GM12878 (cell line): ENCODE data around the gene SGMS1. TPM values are rescaled to one million over a fixed set of nuclear protein-coding genes. Genes with fewer than 3 reads are reported as not detected.

Experiments used
- ATAC-seq: fragments of 200-7000 bp; cut with Tn5 transposase; 3 replicates; pipeline ENCODE4 v1.9.1; 2020; ENCODE audit warnings: mild to moderate bottlenecking, moderate library complexity
- BruUV-seq: library from RNA; stranded (reverse); fragments of 400-500 nt; replicated peaks from 2 replicates; lab custom pipeline; 2021; lab: Mats Ljungman, UMichigan
- CTCF ChIA-PET: fragments of 300-600 bp; sonication (Branson Sonifier 250); formaldehyde crosslinking; extraction: SDS; loops from one replicate; lab custom pipeline; 2021; ENCODE audit warnings: inconsistent platforms; lab: Yijun Ruan, JAX
- POLR2A ChIA-PET: fragments of 350-600 bp; formaldehyde crosslinking; extraction: SDS; loops from one replicate; lab custom pipeline; 2021; ENCODE audit warnings: inconsistent platforms; lab: Charles Lee
- RAD21 ChIA-PET: fragments of 300-600 bp; sonication (Branson Sonifier 250); formaldehyde crosslinking; loops from one replicate; lab custom pipeline; 2023; ENCODE audit warnings: antibody characterized with exemption; ENCODE audit not compliant: unreplicated experiment; lab: Charles Lee
- SMC1A ChIA-PET: fragments of 300-600 bp; sonication (Branson Sonifier 250); formaldehyde crosslinking; loops from one replicate; lab custom pipeline; 2023; ENCODE audit not compliant: unreplicated experiment, uncharacterized antibody; lab: Charles Lee
- DNase-seq: peaks from one replicate; pipeline ENCODE4 v3.0.0-alpha.2; 2011; ENCODE audit warnings: low read depth, low spot score
- FAIRE-seq: peaks from 3 replicates; lab custom pipeline; 2011; peaks lifted over from hg19 to GRCh38; lab: Jason Lieb, UNC
- H2AFZ ChIP-seq: 2 replicates; pipeline ENCODE4 v1.6.0; 2011; ENCODE audit warnings: low read depth, low read length, control low read depth; ENCODE audit not compliant: control insufficient read depth
- H3K27ac ChIP-seq: 2 replicates; pipeline ENCODE4 v1.5.1; 2011; ENCODE audit warnings: control low read depth; ENCODE audit not compliant: control insufficient read depth, insufficient read depth
- H3K27me3 ChIP-seq, 2 experiments: replicated peaks in 1 of 2; 2 replicates each; pipeline versions ENCODE4 v1.6.0 to v1.6.1; 2011; ENCODE audit warnings: low read length in 1 of 2; ENCODE audit not compliant: control insufficient read depth in 2 of 2, insufficient read depth in 2 of 2
- H3K36me3 ChIP-seq, 2 experiments: 2 replicates each; pipeline ENCODE4 v1.5.1; 2011; ENCODE audit warnings: low read length in 1 of 2; ENCODE audit not compliant: control insufficient read depth in 2 of 2, insufficient read depth in 2 of 2
- H3K4me1 ChIP-seq: 2 replicates; pipeline ENCODE4 v1.6.1; 2011; ENCODE audit warnings: mild to moderate bottlenecking, low read length, moderate library complexity, mixed read lengths; ENCODE audit not compliant: control insufficient read depth, insufficient read depth
- H3K4me2 ChIP-seq: 2 replicates; pipeline ENCODE4 v1.6.0; 2011; ENCODE audit warnings: control low read depth; ENCODE audit not compliant: control insufficient read depth, insufficient read depth
- H3K4me3 ChIP-seq: fragments of 200-600 bp; sonication (generic); 2 replicates; pipeline ENCODE4 v1.5.1; 2016
- H3K79me2 ChIP-seq: 2 replicates; pipeline ENCODE4 v1.6.0; 2011; ENCODE audit warnings: low read length; ENCODE audit not compliant: control insufficient read depth, insufficient read depth
- H3K9ac ChIP-seq: 2 replicates; pipeline ENCODE4 v1.8.0; 2011; ENCODE audit warnings: low read length, control low read depth, mixed read lengths; ENCODE audit not compliant: control insufficient read depth, insufficient read depth
- H3K9me3 ChIP-seq: replicated peaks from 3 replicates; pipeline ENCODE4 v1.5.1; 2011; ENCODE audit warnings: mild to moderate bottlenecking, low read length; ENCODE audit not compliant: control insufficient read depth, insufficient read depth
- H4K20me1 ChIP-seq: 2 replicates; pipeline ENCODE4 v1.6.0; 2011; ENCODE audit not compliant: control insufficient read depth, insufficient read depth
- HDAC6 ChIP-seq: fragments of 200-600 bp; sonication (generic); IDR thresholded peaks from one replicate; pipeline ENCODE4 v1.8.0; 2017; ENCODE audit warnings: antibody characterized with exemption; ENCODE audit not compliant: unreplicated experiment
- JUNB ChIP-seq: IDR thresholded peaks from 2 replicates; pipeline ENCODE4 v1.6.1; 2016; ENCODE audit warnings: antibody characterized with exemption, mild to moderate bottlenecking
- KLF5 ChIP-seq: fragments of 450-650 bp; IDR thresholded peaks from 2 replicates; pipeline ENCODE4 v1.6.1; 2014; ENCODE audit warnings: mild to moderate bottlenecking; ENCODE audit not compliant: partially characterized antibody
- MEF2B ChIP-seq: fragments of 450-650 bp; IDR thresholded peaks from 2 replicates; pipeline ENCODE4 v1.6.1; 2018; ENCODE audit warnings: mild to moderate bottlenecking, moderate library complexity; ENCODE audit not compliant: partially characterized antibody, poor library complexity, severe bottlenecking
- MYC ChIP-seq: IDR thresholded peaks from 2 replicates; pipeline ENCODE4 v1.6.1; 2011; ENCODE audit warnings: mild to moderate bottlenecking, low read length, moderate library complexity, inconsistent platforms; ENCODE audit not compliant: insufficient read depth, insufficient replicate concordance, insufficient read length, severe bottlenecking
- NFIC ChIP-seq: IDR thresholded peaks from 2 replicates; pipeline ENCODE4 v1.6.1; 2012; ENCODE audit warnings: low read depth, mild to moderate bottlenecking, inconsistent platforms, low read length, moderate library complexity
- NFYB ChIP-seq: IDR thresholded peaks from 2 replicates; pipeline ENCODE4 v1.6.1; 2011; ENCODE audit warnings: low read depth, mild to moderate bottlenecking, low read length, improper control_type of control experiment, moderate library complexity; ENCODE audit not compliant: insufficient read depth
- PAX5 ChIP-seq: IDR thresholded peaks from 2 replicates; pipeline ENCODE4 v1.6.1; 2011; ENCODE audit warnings: low read depth, low read length, borderline replicate concordance
- PAX8 ChIP-seq: fragments of 450-650 bp; IDR thresholded peaks from 2 replicates; pipeline ENCODE4 v1.6.1; 2017; ENCODE audit warnings: mild to moderate bottlenecking, moderate library complexity
- SIX5 ChIP-seq: IDR thresholded peaks from 2 replicates; pipeline ENCODE4 v1.6.1; 2011; ENCODE audit warnings: mild to moderate bottlenecking, low read depth, low read length, moderate library complexity; ENCODE audit not compliant: severe bottlenecking
- SMAD5 ChIP-seq: IDR thresholded peaks from 2 replicates; pipeline ENCODE4 v1.6.1; 2016; ENCODE audit warnings: antibody characterized with exemption, low read depth
- TARDBP ChIP-seq: IDR thresholded peaks from 2 replicates; pipeline ENCODE4 v1.6.1; 2016; ENCODE audit warnings: borderline replicate concordance
- in situ Hi-C: fragments of 300-500 bp; cut with MboI; formaldehyde crosslinking; loops from 9 replicates; pipeline ENCODE4 v1.14.3; 2018; ENCODE audit warnings: mixed read lengths
- intact Hi-C: fragments of 100-400 bp; cut with micrococcal nuclease; formaldehyde crosslinking; loops from one replicate; pipeline ENCODE4 v1.14.2; 2022; ENCODE audit not compliant: unreplicated experiment
- polyA plus RNA-seq, 11 experiments: library from polyadenylated mRNA; depleted of rRNA in 4 of 11; unstranded in 6 of 11; stranded (reverse) in 5 of 11; fragments of >200 nt; fragmentation: Nextera tagmentation in 4 of 11; fragmentation: Illumina TruSeq in 1 of 11; extraction: Ambion mirVana in 4 of 11; extraction: Trizol in 1 of 11; gene quantifications; 1 replicate in 1 of 11; 2 replicates in 10 of 11; pipeline versions ENCODE4 v1.2.1 to v1.2.3, GENCODE V29; 2011 to 2016; ENCODE audit warnings: inconsistent platforms in 2 of 11, missing spikeins in 2 of 11, low read depth in 1 of 11
- total RNA-seq, 4 experiments: library from RNA; depleted of rRNA in 3 of 4; stranded (reverse); fragments of >200 nt in 3 of 4; fragmentation: Illumina TruSeq in 1 of 4; extraction: Trizol in 1 of 4; gene quantifications; 2 replicates each; pipeline versions ENCODE4 v1.2.1 to v1.2.3, GENCODE V29; 2013 to 2021
- TF ChIP-seq, protein P1 (sequence below): IDR thresholded peaks from 2 replicates; pipeline ENCODE4 v1.6.1; 2012; ENCODE audit warnings: low read depth, low read length, improper control_type of control experiment
- TF ChIP-seq, protein P2 (sequence below): fragments of 150-350 bp; IDR thresholded peaks from 2 replicates; pipeline ENCODE4 v1.6.1; 2016; ENCODE audit warnings: low read depth, low read length
- TF ChIP-seq, protein P3 (sequence below), 3 experiments: IDR thresholded peaks in 2 of 3; conservative IDR thresholded peaks in 1 of 3; 2 replicates each; pipeline ENCODE4 v1.5.1; 2011; ENCODE audit warnings: low read depth in 3 of 3, low read length in 3 of 3, mild to moderate bottlenecking in 3 of 3, control low read depth in 2 of 3, moderate library complexity in 2 of 3, inconsistent platforms in 1 of 3, mixed read lengths in 1 of 3; ENCODE audit not compliant: control insufficient read depth in 2 of 3, insufficient read depth in 1 of 3; ENCODE audit errors: extremely low read depth in 1 of 3
- TF ChIP-seq, protein P4 (sequence below): fragments of 150-350 bp; IDR thresholded peaks from 2 replicates; pipeline ENCODE4 v1.6.1; 2014; ENCODE audit warnings: mild to moderate bottlenecking, low read depth, low read length

The SGMS1 gene
- total and polyA plus RNA-seq, 10 of the 15 experiments (the other 5 are each of a cell fraction or from before 2014, with no cell fraction given) = 1.4 to 14.5 (median 4.9) TPM

DNA sequence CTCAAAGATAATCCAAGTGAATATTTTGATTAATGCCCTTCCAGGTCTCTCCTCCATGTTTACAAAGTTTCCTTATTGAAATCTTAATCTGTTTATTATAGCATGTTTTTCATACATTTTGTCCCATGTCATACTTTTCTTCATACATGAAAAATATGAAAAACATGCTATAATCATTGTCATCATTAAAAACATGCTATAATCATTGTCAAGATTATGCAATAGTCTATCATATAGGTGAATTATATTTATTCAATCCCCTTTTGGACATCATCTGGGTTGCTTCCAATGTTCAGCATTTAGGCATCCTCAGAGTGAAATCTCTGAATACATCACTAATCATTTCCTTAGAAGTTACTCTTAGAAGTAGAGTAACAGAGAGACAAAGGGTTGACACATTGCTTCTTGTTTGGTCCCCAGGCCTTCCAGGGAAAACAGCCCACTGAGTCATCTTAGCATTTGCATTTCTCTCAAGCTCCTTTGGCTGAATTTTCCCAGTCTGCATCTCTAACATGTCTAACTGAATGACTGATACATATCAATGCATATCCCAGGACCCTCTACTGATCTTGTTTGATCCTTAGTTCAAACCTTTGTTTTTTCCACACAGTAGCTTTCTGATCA, 87.0 kb downstream of the SGMS1 start:
- no peaks in the 10 kb centered on the region for H4K20me1 ChIP-seq
- ChIA-PET SMC1A (interaction anchor here (0.8 to 5.7 kb wide), 9 partner anchors 15 to 84 kb away, joined by 3 to 50 read pairs (median 3); no protein-coding TSS in a partner anchor), CTCF (interaction anchor here (0.9 to 5.1 kb wide), 2 partner anchors 17 to 24 kb away, joined by 3 to 23 read pairs; no protein-coding TSS in a partner anchor), POLR2A (interaction anchor here (0.6 to 3.5 kb wide), 2 partner anchors 24 to 145 kb away, joined by 3 to 24 read pairs; no protein-coding TSS in a partner anchor), RAD21 (interaction anchor here (1.1 to 4.1 kb wide), 2 partner anchors 22 to 24 kb away, joined by 4 to 32 read pairs; no protein-coding TSS in a partner anchor)
- H3K27ac ChIP-seq = no peak overlapping the region
- H3K4me1 ChIP-seq = peaks cover 29% of the 10 kb centered on the region
- no peak overlapping the region for H3K4me2 ChIP-seq
- H3K79me2 ChIP-seq = peaks cover 26% of the 10 kb centered on the region
- FAIRE-seq = no peak
- H3K9ac ChIP-seq = no peak overlapping the region
- no peak overlapping the region for H3K4me3 ChIP-seq
- no TSS peak for BruUV-seq
- no peaks in the 10 kb centered on the region for H3K36me3 ChIP-seq
- TF ChIP-seq PAX5 = no peak
- no peak for TF ChIP-seq MEF2B
- TF ChIP-seq, protein P1, sequence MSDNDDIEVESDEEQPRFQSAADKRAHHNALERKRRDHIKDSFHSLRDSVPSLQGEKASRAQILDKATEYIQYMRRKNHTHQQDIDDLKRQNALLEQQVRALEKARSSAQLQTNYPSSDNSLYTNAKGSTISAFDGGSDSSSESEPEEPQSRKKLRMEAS = no peak
- TF ChIP-seq, protein P2, sequence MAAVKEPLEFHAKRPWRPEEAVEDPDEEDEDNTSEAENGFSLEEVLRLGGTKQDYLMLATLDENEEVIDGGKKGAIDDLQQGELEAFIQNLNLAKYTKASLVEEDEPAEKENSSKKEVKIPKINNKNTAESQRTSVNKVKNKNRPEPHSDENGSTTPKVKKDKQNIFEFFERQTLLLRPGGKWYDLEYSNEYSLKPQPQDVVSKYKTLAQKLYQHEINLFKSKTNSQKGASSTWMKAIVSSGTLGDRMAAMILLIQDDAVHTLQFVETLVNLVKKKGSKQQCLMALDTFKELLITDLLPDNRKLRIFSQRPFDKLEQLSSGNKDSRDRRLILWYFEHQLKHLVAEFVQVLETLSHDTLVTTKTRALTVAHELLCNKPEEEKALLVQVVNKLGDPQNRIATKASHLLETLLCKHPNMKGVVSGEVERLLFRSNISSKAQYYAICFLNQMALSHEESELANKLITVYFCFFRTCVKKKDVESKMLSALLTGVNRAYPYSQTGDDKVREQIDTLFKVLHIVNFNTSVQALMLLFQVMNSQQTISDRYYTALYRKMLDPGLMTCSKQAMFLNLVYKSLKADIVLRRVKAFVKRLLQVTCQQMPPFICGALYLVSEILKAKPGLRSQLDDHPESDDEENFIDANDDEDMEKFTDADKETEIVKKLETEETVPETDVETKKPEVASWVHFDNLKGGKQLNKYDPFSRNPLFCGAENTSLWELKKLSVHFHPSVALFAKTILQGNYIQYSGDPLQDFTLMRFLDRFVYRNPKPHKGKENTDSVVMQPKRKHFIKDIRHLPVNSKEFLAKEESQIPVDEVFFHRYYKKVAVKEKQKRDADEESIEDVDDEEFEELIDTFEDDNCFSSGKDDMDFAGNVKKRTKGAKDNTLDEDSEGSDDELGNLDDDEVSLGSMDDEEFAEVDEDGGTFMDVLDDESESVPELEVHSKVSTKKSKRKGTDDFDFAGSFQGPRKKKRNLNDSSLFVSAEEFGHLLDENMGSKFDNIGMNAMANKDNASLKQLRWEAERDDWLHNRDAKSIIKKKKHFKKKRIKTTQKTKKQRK = no peak
- no peak for TF ChIP-seq SIX5
- no peak for TF ChIP-seq MYC
- no peak for TF ChIP-seq TARDBP
- no peak for TF ChIP-seq NFIC
- no peak for TF ChIP-seq JUNB
- TF ChIP-seq, protein P3, sequence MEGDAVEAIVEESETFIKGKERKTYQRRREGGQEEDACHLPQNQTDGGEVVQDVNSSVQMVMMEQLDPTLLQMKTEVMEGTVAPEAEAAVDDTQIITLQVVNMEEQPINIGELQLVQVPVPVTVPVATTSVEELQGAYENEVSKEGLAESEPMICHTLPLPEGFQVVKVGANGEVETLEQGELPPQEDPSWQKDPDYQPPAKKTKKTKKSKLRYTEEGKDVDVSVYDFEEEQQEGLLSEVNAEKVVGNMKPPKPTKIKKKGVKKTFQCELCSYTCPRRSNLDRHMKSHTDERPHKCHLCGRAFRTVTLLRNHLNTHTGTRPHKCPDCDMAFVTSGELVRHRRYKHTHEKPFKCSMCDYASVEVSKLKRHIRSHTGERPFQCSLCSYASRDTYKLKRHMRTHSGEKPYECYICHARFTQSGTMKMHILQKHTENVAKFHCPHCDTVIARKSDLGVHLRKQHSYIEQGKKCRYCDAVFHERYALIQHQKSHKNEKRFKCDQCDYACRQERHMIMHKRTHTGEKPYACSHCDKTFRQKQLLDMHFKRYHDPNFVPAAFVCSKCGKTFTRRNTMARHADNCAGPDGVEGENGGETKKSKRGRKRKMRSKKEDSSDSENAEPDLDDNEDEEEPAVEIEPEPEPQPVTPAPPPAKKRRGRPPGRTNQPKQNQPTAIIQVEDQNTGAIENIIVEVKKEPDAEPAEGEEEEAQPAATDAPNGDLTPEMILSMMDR (IDR thresholded peaks at IDR 0.05 in 2 of 3, conservative IDR thresholded peaks at IDR 0.05 in 1 of 3; ENCODE audit: control insufficient read depth in 2 of 3, extremely low read depth in 1 of 3, insufficient read depth in 1 of 3, low read depth in 3 of 3, low read length in 3 of 3) = no peak
- no peak for TF ChIP-seq SMAD5
- TF ChIP-seq KLF5 = no peak
- TF ChIP-seq NFYB = no peak
- TF ChIP-seq HDAC6 = no peak
- TF ChIP-seq, protein P4, sequence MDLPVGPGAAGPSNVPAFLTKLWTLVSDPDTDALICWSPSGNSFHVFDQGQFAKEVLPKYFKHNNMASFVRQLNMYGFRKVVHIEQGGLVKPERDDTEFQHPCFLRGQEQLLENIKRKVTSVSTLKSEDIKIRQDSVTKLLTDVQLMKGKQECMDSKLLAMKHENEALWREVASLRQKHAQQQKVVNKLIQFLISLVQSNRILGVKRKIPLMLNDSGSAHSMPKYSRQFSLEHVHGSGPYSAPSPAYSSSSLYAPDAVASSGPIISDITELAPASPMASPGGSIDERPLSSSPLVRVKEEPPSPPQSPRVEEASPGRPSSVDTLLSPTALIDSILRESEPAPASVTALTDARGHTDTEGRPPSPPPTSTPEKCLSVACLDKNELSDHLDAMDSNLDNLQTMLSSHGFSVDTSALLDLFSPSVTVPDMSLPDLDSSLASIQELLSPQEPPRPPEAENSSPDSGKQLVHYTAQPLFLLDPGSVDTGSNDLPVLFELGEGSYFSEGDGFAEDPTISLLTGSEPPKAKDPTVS = no peak
- no peak for TF ChIP-seq PAX8
- no peak for DNase-seq
- no peak overlapping the region for H2AFZ ChIP-seq
- no peak for ATAC-seq
- H3K27me3 ChIP-seq = no peaks in the 10 kb centered on the region
- no peaks in the 10 kb centered on the region for H3K9me3 ChIP-seq
- intact Hi-C loops = no loop called here
- in situ Hi-C loops = no loop called here
